GM18505 (cell line): ENCODE results near the gene IFITM10.

ENCODE experiments used
- ATAC-seq: cut with Tn5 transposase; IDR thresholded peaks from one replicate; pipeline ENCODE4 v1.9.1; 2021; ENCODE audit not compliant: unreplicated experiment
- POLR2A ChIP-seq: IDR thresholded peaks from 4 replicates; pipeline ENCODE4 v1.6.1; 2011; ENCODE audit warnings: borderline replicate concordance; ENCODE audit not compliant: insufficient read depth, insufficient read length; ENCODE audit errors: extremely low read depth

The IFITM10 gene

DNA sequence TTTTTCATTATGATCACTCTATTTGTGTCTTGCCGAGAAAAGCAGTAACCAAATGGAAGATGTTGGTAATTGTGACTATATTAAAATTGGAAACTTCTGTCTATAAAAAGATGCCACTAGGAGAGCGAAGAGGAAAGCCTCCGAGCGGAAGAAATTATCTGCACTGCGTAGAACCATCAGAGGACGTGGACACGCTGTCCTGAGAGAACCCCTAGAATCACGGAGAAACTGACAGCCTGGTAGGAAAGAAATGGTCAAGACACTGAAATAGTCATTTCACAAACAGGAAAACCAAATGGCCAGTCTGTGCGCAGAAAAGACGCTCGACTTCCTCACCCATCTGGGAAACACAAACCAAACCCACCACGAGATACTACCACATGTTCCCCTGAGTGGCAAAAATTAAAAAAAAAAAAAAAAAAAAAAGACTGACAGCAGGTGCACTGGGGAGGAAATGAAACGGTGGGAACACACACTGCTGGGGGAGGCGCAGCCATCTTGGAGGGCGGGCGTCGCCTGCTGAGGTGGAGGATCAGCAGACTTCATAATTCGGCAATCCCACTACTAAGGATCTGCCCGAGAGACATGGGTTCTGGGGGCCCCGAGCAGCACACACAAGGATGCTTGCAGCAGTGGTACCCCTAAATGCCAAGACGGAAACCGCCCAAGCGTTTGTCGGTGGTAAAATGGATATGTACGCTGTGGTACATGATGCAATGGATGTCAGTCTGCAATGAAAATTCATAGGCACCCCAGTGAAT is 21.3 kb downstream of the IFITM10 start:
- ATAC-seq = no peak
- no peak for TF ChIP-seq POLR2A

DNA sequence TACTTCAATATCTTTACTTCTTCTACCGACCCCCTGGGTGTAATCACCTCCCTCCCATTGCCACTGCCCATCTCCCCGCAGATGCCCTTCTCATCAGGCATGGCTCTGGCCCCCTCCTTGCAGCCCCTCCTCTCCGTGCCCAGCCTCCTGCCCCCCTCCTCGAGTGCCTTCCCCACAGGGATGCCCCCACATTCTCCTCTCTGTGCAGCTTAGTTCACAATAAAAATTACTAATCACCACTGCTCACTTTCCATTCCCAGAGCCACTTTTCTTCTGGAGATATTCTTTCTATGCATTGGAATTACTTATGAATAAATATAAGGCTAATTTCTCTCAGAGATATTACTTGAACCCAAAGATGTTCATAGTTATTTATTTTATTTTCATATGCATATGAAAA is 22.1 kb downstream of the IFITM10 start:
- TF ChIP-seq POLR2A = no peak
- ATAC-seq = no peak

DNA sequence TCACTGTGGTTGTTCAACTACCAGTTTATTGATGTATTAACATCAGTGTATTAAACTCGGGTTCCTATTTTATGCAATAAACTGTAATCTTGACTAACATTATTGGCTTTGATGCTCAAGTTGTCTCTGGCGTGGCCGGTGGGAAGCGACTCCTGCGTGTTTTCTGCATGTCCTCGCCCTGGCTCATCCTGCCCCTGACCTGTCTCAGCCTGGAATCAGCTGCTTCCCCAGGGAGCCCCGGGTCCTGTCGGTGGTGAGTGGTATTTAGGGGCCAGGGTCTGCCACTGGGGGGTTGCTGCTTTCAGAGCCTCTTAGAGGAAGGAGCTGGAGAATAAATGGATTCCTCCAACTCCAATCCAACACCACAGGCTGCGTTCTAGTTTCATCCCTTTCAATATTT is 22.5 kb downstream of the IFITM10 start:
- no peak for ATAC-seq
- TF ChIP-seq POLR2A = no peak

DNA sequence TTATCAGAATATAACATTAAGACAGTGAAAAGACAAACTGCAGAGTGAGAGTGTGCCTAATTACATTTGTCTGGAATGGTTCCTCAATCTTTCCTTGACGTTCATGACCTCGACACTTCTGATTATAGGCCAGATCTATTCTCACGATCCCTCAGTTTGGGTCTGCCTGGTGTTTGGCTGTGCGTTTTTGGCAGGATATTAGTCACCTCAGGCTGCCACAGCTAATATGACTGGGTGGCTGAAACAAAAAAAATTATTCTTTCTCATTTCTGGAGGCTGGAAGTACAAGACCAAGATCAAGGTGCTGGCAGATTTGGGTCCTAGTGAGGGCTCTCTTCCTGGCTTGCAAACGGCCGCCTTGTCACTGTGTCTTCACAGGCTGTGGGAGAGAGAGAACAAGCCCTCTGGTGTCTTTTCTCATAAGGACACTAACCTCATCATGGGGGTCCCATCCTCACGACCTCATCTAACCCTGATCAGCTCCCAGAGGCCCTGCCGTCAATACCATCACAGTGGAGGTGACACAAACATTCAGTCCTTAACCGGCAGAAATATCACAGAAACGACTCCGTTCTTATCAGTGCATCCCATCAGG is 23.2 kb downstream of the IFITM10 start:
- no peak for ATAC-seq
- no peak for TF ChIP-seq POLR2A

DNA sequence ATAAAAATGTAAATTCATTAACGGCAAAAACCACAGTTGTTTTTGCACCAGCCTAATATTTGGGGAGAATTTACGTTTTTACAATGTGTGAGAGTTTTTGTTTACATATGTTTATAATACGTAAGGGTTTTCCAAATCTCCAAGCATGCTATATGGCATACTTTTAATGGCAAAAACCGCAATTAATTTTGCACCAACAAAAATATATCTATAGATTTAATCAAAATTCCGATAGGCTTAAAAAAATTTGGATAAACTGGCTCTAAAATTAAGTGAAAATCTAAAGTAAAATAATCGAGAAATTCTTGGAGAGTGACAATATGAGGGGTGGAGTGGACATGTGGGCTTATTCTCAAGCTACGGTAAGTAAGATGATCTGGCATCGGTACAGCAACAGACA is 30.6 kb downstream of the IFITM10 start:
- no peak for TF ChIP-seq POLR2A
- no peak for ATAC-seq

DNA sequence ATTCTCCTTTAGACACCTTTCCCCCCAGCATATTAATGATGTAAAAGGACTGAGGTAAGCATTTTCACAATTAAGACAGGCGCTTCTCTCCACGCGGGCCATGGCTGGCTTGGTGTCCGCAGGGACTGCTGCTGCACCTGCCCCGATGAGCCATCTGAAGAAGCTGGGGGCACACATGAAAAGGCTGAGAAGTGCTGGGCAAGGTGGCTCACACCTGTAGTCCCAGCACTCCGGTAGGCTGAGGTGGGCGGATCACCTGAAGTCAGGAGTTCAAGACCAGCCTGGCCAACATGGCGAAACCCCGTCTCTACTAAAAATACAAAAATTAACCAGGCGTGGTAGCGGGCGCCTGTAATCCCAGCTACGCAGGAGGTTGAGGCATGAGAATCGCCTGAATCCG is 32.1 kb downstream of the IFITM10 start:
- no peak for TF ChIP-seq POLR2A
- ATAC-seq = no peak

DNA sequence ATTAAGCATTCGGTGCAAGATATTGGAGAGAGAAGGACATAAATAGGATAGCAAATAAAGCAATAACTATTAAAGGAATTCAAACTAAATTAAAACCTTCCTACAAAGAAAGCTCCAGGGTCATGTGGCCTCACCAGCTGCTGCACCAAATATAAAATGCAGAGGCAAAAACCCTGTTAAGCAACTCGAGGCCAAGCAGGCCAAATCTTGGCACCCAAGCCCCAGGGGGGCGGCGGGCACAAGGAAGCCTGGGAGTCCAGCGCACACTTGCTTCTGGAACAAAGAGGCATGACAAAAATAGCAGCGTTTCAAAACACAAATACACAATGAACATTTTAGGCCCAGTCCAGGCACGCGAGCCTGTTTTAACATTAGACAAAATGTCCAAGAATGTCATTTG is 32.6 kb downstream of the IFITM10 start:
- no peak for TF ChIP-seq POLR2A

DNA sequence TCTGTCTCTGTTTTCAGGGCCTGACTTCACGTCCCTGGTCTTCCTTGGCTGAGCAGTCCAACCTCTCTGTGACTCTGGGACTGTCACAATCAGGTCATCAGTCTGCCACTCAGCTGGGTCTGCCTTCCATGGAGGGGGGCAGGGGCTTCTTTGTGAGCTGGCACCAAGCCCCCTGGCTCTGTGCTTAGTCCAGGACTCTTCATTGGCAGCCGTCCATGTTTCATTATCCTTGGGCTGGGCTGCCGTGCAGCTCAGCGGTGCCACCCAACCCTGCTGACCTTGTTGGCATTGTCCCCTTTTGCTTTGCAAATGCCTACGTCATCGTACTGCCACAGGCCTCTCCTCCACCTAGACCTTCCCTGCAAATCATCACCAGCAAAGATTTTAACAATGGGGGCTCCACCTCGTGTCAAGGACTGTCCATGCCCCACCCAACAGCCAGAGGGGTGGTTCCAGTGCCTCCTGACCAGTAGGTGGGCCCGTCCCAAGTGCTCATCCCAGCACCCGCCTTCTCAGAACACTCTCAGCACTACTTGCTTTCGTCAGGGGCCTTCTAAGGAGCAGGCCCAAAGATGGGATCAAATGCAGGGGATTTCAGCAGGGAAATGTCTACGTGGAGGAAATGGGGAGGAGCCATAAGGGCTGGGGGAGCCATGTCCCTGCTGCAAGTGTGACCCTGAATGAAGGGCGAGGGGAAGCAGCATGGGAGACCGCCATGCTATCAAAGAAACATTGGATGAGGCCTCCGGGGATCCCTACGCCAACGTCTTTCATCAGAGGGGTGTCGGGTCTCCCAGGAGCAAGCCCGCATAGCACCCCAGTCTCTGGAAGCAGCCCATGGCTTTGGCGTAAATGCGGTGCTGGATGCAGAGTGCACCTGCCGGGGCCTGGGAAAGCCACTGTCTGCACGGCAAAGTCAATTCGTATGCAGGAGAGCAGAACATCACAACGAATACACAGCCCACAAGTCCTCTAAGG is 35.2 kb downstream of the IFITM10 start:
- ATAC-seq = no peak
- no peak for TF ChIP-seq POLR2A

More for the DNA sequence above, 32.6 kb downstream of the IFITM10 start:
- no peak for ATAC-seq

DNA sequence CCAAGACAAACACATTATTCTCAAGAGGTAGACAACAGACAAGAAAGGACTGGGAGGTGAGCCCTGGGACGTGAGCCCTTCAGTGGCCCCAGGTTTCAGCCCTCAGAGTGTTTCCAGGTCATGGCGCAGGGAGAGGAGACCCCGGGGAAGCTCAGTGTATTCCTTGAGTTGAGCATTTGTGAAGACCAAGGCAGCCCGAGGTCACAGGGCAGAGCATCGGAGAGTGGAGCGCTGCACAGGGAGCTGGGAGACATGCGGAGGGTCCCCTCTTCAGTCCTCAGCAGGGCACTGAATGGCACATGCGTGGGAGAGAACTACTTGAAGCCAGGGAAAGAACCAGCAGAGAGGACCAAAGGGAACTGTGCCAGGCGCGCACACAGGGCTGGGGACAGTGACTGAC is 41.7 kb downstream of the IFITM10 start:
- no peak for TF ChIP-seq POLR2A

DNA sequence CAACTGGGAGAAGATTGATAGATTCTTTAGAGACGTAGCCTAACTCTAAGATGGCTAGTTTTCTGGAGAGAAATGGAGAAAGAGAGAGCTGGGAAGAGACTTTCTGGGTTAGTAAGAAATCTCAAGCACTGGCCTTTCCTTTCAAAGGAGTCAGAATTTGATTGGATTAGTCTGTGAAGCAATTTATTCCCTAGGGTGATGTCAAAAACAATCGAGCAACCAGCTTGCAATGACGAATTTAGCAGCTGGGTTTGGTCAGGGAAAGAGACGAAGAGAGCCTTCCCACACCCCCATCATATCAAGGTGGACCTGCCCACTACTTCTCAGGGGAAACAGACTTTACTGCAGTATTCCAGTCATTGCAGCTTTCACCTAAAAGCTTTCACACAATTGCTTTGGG is 42.6 kb downstream of the IFITM10 start:
- TF ChIP-seq POLR2A = no peak
- ATAC-seq = no peak

More for the DNA sequence above, 41.7 kb downstream of the IFITM10 start:
- ATAC-seq = no peak

DNA sequence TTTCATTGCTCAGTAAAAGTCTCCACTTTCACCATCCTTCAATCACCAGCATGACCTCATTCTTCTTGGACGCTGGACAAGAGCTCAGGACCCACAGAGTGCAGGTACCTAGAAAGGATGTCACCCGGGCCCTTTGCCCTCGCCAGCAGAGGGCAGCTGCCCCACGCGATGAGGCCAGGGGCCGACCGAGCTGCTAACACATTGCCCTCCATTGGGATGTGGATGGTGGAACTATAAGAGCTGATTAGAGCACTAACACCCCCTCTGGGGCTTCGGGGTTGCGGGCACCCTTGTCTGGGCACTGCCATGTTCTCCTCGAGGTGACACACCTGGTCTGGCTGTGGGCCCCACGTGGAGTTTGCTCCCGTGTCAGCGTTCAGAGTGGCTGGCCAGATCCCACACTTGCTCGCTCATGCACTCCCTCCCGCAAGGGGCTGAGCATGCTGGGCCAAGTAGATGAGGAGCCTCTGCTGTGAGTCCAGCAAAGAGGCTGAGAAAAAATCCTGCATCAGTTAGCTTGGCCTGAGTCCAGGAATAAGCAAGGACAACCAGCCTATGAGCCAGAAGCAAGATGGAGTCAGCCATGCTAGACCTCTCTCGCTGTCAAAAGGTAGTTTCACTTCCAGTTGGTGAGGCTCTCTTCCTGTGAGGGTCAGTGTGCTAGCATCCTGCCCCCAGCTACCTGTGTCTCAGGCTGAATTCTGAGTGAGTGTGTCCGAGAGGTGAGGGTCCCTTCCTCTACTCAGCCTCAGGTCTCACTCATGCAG is 43.6 kb downstream of the IFITM10 start:
- TF ChIP-seq POLR2A = no peak
- no peak for ATAC-seq

DNA sequence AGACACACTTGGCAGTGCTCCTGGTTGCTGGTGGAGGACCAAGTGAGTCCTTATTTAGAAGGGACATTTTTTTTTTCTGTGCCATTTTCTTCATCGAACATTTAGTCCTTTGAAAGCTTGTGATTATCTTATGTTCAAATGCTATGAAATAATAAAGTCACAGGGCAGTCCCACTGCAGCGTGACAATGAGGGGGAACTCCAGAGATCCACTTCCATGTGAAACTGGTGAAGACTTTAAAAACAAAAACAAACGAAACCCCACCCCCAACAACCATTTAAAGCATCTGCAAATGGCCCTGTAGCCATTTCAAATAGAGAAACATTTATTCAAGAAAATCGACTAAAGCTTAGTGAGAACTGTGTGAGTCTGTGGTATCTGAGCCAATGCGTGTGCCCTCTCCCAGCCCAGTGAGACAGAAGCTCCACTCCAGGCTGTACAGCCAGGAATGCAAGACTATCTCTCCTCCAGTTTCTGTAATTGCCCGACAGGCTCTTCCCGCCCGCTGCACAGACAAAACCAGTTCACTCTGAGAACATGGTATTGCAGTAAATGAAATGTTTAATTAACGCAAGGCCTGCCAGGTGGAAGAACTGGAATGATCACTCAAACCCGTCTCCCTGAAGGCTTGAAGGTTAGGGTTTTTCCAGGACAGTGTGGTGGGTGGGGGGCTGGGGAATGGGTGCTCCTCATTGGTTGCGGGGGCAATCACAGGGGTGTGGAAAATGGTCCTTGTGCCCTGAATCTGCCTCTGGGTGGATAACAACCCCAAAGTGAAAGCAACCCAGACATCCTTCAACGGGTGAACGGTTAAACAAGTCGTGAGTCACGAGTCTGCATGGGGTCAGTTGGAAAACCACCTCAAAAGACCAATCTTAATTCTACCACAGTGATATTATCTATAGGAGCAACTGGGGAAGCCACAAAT is 45.0 kb downstream of the IFITM10 start:
- no peak for ATAC-seq

More for the DNA sequence above, 45.0 kb downstream of the IFITM10 start:
- TF ChIP-seq POLR2A = no peak
